ENCODE results near the gene SAPCD2. TPM values are rescaled to one million over a fixed set of nuclear protein-coding genes. Genes with fewer than 3 reads are reported as not detected.

Gene SAPCD2
- total RNA-seq, 1 experiment from 2014 or later = 8.1 TPM

GRCh38 chr9:137086531-137087408, 16.4 kb upstream of the SAPCD2 start, which contains the start of gene MAN1B1:
MAN1B1 (plus strand) TSS chr9:137086985; CDS start chr9:137087000, 15 bp downstream.
- DNase-seq (ENCODE audit: low read depth, low spot score) = peak; percentile 98
- in situ Hi-C loops (cut with HindIII; ENCODE audit: low pct_unique_long_range_greater_than_20kb, low sequenced_read_pairs) = no loop called here

DNA sequence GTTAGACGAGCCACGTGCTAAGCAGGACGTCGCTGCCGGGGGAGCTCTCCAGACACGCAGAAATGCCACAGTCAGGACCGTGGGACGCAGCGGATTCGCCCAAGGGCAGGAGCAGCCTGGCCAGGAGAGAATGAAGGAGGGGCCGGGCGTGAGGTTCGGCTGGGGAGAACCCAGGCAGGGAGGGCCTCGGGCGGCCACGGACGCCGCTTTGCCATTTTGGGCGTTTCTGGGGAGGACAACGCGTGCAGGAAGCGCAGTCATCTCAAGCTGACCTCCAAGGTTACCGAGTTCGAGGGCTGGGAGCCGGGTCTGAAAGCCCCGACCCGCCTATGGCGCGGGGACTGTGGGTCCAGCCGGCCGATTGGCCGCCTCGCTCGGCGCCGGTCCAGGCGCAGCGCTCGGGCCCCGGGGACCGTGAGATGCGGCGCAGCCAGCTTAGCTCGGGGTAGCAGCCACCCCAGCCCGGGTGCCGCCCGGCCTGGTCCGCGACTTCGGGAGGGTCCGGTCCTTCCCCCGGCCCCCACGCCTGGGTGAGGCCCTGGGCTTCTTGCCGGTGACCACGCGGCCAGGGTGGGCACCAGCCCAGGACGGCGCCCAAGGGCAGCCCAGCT, 15.7 kb upstream of the SAPCD2 start:
- in situ Hi-C loops (cut with HindIII; ENCODE audit: low pct_unique_long_range_greater_than_20kb, low sequenced_read_pairs) = no loop called here
- DNase-seq (ENCODE audit: low read depth, low spot score) = peak; percentile 42

GRCh38 chr9:137084526-137084925, 14.2 kb upstream of the SAPCD2 start:
- in situ Hi-C loops (cut with HindIII; ENCODE audit: low pct_unique_long_range_greater_than_20kb, low sequenced_read_pairs) = no loop called here

GRCh38 chr9:137083394-137084004, 13.1 kb upstream of the SAPCD2 start:
- DNase-seq (ENCODE audit: low read depth, low spot score) = peak; percentile 71
- in situ Hi-C loops (cut with HindIII; ENCODE audit: low pct_unique_long_range_greater_than_20kb, low sequenced_read_pairs) = no loop called here

More at GRCh38 chr9:137084526-137084925, 14.2 kb upstream of the SAPCD2 start:
- no peak for DNase-seq (ENCODE audit: low read depth, low spot score)

DNA sequence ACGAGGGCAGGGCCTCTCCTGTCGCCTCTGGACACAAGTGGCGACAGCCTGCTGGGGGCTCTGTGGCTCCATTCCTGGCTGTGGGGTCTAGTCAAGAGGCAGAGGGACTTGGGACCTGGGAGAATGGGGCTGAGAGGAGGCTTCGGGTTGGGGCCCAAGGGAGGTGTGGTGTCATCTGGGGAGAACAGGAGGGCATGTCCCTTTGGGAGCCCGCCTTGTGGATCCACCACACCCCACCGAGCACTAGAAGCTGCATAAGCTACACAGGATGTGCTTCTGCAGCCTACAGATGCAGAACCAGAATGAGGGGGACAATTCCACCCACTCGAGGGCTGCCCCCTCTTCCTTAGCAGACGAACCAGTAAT, 12.6 kb upstream of the SAPCD2 start:
- in situ Hi-C loops (cut with HindIII; ENCODE audit: low pct_unique_long_range_greater_than_20kb, low sequenced_read_pairs) = no loop called here
- no peak for DNase-seq (ENCODE audit: low read depth, low spot score)

DNA sequence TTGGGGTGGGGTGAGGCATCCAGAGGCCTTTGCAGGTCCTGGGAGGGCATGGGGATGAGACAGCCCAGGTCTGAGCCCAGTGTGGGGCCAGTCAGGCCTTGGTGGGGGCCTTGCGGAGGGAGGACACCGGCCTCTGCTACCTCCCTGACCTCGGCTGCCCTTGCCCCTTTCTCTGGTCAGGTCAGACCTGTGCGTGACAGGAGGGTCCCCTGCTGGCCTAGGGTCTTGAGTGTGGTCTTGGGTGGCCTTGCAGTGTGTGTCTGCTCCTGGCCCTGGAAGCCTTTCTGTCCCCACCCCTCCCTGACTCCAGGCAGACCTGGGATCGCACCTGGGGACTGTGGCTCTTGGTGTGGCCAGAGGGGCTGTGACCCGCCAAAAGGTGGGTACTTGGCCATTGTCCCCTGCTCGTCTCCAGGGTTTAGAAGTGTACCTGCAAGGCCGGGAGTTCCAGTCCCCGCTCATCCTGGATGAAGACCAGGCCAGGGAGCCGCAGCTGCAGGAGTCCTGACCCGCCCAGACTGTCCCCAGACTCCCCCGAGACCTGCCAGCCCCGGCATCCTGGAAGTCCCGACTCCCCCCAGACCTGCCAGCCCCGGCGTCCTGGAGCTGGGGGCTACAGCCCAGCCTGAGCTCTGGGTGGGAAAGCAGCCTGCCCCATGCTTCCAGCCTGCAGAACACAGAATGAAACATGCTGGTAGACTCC, 12.0 kb upstream of the SAPCD2 start:
- in situ Hi-C loops (cut with HindIII; ENCODE audit: low pct_unique_long_range_greater_than_20kb, low sequenced_read_pairs) = no loop called here
- DNase-seq (ENCODE audit: low read depth, low spot score) = no peak

DNA sequence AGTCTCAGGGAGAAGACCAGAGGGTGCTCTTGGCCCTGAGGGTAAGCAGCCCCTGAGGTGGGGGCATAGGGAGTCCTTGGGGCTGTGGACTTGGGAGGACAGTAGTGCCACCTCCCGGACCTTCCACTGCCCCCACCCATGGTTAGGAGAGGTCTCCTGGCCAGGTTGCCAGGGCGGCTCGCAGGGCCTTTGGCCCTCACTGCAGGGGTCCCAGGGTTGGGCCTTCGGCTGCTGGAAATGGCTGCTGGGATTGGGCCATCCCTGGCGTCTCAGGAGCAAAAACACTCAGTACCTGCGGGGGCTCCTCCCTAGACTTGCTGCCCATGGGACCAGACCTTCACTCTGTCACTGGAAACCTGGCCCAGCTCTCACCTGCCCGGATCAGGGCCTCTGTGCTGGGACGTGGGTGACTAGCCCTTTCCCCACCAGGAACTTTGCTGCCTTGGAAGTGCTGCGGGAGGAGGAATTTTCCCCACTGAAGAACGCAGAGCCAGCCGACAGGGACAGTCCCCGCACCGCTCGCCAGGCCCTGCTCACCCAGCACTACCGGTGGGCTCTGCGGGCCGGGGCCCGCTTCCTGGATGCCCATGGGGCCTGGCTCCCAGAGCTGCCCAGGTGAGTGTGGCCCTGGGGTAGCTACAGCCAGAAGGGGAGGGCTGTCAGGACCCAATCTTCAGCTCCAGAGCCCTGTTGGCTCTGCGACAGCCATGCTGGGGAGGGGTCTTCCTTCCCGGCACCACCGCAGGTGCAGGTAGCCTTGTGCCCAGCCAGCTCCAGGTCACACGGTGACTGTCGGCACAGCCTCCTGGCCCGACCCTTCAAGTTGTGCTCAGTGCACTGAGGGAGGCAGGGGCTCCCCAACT, 10.1 kb upstream of the SAPCD2 start:
- DNase-seq (ENCODE audit: low read depth, low spot score) = no peak
- in situ Hi-C loops (cut with HindIII; ENCODE audit: low pct_unique_long_range_greater_than_20kb, low sequenced_read_pairs) = no loop called here

GRCh38 chr9:137079401-137079787, 9.0 kb upstream of the SAPCD2 start:
- DNase-seq (ENCODE audit: low read depth, low spot score) = no peak
- in situ Hi-C loops (cut with HindIII; ENCODE audit: low pct_unique_long_range_greater_than_20kb, low sequenced_read_pairs) = no loop called here

- DNase-seq (ENCODE audit: low read depth, low spot score) = no peak
Observed at GRCh38 chr9:137078701-137079400, 8.5 kb upstream of the SAPCD2 start.

GRCh38 chr9:137077758-137078693, 7.7 kb upstream of the SAPCD2 start:
- in situ Hi-C loops (cut with HindIII; ENCODE audit: low pct_unique_long_range_greater_than_20kb, low sequenced_read_pairs) = no loop called here
- DNase-seq (ENCODE audit: low read depth, low spot score) = no peak

More at GRCh38 chr9:137078701-137079400, 8.5 kb upstream of the SAPCD2 start:
- in situ Hi-C loops (cut with HindIII; ENCODE audit: low pct_unique_long_range_greater_than_20kb, low sequenced_read_pairs) = no loop called here

- in situ Hi-C loops (cut with HindIII; ENCODE audit: low pct_unique_long_range_greater_than_20kb, low sequenced_read_pairs) = no loop called here
- DNase-seq (ENCODE audit: low read depth, low spot score) = peak; percentile 66
Observed at GRCh38 chr9:137077010-137077747, 6.8 kb upstream of the SAPCD2 start, which contains the start of gene UAP1L1. UAP1L1 (plus strand) TSS chr9:137077517; CDS start chr9:137077533, 16 bp downstream.

- DNase-seq (ENCODE audit: low read depth, low spot score) = no peak
- in situ Hi-C loops (cut with HindIII; ENCODE audit: low pct_unique_long_range_greater_than_20kb, low sequenced_read_pairs) = no loop called here
Observed at GRCh38 chr9:137076636-137077009, 6.3 kb upstream of the SAPCD2 start.

DNA sequence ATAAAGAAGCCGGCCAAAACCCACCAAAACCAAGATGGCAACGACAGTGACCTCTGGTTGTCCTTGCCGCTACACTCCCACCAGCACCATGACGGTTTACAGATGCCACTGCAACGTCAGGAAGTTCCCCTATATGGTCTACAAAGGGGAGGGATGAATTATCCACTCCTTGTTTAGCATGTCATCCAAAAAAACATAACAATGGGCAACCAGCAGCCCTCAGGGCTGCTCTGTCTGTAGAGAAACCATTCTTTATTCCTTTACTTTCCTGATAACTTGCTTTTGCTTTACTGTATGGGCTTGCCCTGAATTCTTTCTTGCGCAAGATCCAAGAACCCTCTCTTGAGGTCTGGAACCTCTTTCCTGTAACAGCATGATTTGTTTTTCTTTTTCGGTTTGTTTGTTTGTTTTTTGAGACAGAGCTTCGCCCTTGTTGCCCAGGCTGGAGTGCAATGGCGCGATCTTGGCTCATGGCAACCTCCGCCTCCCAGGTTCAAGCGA, 5.0 kb upstream of the SAPCD2 start:
- in situ Hi-C loops (cut with HindIII; ENCODE audit: low pct_unique_long_range_greater_than_20kb, low sequenced_read_pairs) = no loop called here

GRCh38 chr9:137074657-137075274, 4.4 kb upstream of the SAPCD2 start:
- DNase-seq (ENCODE audit: low read depth, low spot score) = no peak
- in situ Hi-C loops (cut with HindIII; ENCODE audit: low pct_unique_long_range_greater_than_20kb, low sequenced_read_pairs) = no loop called here

More for the DNA sequence above, 5.0 kb upstream of the SAPCD2 start:
- DNase-seq (ENCODE audit: low read depth, low spot score) = no peak

All from SK-MEL-5 (cell line).